ENCODE results near the gene IFFO2. TPM values are rescaled to one million over a fixed set of nuclear protein-coding genes. Genes with fewer than 3 reads are reported as not detected.

IFFO2 gene
- total RNA-seq, 5 donors from 2014 or later (not counting 1 experiment from before 2014, with no cell fraction given) = 36.0 to 76.2 (median 37.7) TPM

GRCh38 chr1:18878538-18879214, 77.8 kb downstream of the IFFO2 start:
- H3K27ac Mint-ChIP-seq = no peak overlapping the region
- Histone ChIP-seq H3K4me3 (ENCODE audit: control insufficient read depth in 1 of 2, extremely low read depth in 1 of 2, low read length in 1 of 2) (no peak overlapping the region), H3K27ac (ENCODE audit: low read length) (no peak overlapping the region), H3K36me3 (ENCODE audit: control insufficient read depth in 2 of 2, extremely low read depth in 1 of 2, insufficient read depth in 1 of 2, low read length in 1 of 2) (peaks cover 0 to 8% of the 10 kb centered on the region in 2 donors), H3K9me3 (no peaks in the 10 kb centered on the region), H3K27me3 (replicated peaks in 1 of 2; ENCODE audit: control insufficient read depth in 2 of 2, extremely low read depth in 1 of 2, insufficient read depth in 2 of 2, low read length in 1 of 2) (peaks cover 0 to 6% of the 10 kb centered on the region in 2 experiments), H3K4me1 (ENCODE audit: control insufficient read depth in 1 of 2, extremely low read depth in 1 of 2, insufficient read depth in 2 of 2, low read length in 2 of 2) (no peaks in the 10 kb centered on the region)
- 74% methylated on average over 6 of the region's 12 CpGs for WGBS (ENCODE audit: insufficient coverage)
- ATAC-seq (replicated peaks in 1 of 4) (no peak), DNase-seq (no peak)
- no peaks in the 10 kb centered on the region for H3K27me3 Mint-ChIP-seq
- H3K36me3 Mint-ChIP-seq = no peaks in the 10 kb centered on the region
- no peaks in the 10 kb centered on the region for H3K4me1 Mint-ChIP-seq
- POLR2A ChIA-PET = no interaction called here
- H3K9me3 Mint-ChIP-seq = no peaks in the 10 kb centered on the region
- no peak overlapping the region for H3K4me3 Mint-ChIP-seq
- CTCF ChIA-PET = no interaction called here

GRCh38 chr1:18877282-18877681, 79.2 kb downstream of the IFFO2 start:
- no peak overlapping the region for H3K27ac ChIP-seq (ENCODE audit: low read length)
- H3K36me3 ChIP-seq (ENCODE audit: control insufficient read depth in 2 of 2, extremely low read depth in 1 of 2, insufficient read depth in 1 of 2, low read length in 1 of 2) = peaks cover 0 to 13% of the 10 kb centered on the region in 2 donors
- ChIA-PET CTCF (no interaction called here), POLR2A (no interaction called here)
- no peak overlapping the region for H3K27ac Mint-ChIP-seq
- no peaks in the 10 kb centered on the region for H3K4me1 Mint-ChIP-seq
- H3K4me3 Mint-ChIP-seq = no peak overlapping the region
- ATAC-seq (replicated peaks in 1 of 4) (no peak), DNase-seq (no peak)
- H3K27me3 ChIP-seq (replicated peaks in 1 of 2; ENCODE audit: control insufficient read depth in 2 of 2, extremely low read depth in 1 of 2, insufficient read depth in 2 of 2, low read length in 1 of 2) = peaks cover 0 to 6% of the 10 kb centered on the region in 2 experiments
- no peaks in the 10 kb centered on the region for H3K9me3 ChIP-seq
- H3K4me1 ChIP-seq (ENCODE audit: control insufficient read depth in 1 of 2, extremely low read depth in 1 of 2, insufficient read depth in 2 of 2, low read length in 2 of 2) = no peaks in the 10 kb centered on the region
- H3K27me3 Mint-ChIP-seq = no peaks in the 10 kb centered on the region
- WGBS (ENCODE audit: insufficient coverage) = 95% methylated on average over 35 of the region's 35 CpGs
- no peaks in the 10 kb centered on the region for H3K9me3 Mint-ChIP-seq
- H3K4me3 ChIP-seq (ENCODE audit: control insufficient read depth in 1 of 2, extremely low read depth in 1 of 2, low read length in 1 of 2) = no peak overlapping the region
- no peaks in the 10 kb centered on the region for H3K36me3 Mint-ChIP-seq

- Mint-ChIP-seq H3K27me3 (no peaks in the 10 kb centered on the region), H3K27ac (no peak overlapping the region), H3K36me3 (no peaks in the 10 kb centered on the region), H3K9me3 (no peaks in the 10 kb centered on the region), H3K4me3 (no peak overlapping the region), H3K4me1 (no peaks in the 10 kb centered on the region)
- no peaks in the 10 kb centered on the region for H3K4me1 ChIP-seq (ENCODE audit: control insufficient read depth in 1 of 2, extremely low read depth in 1 of 2, insufficient read depth in 2 of 2, low read length in 2 of 2)
- H3K9me3 ChIP-seq = no peaks in the 10 kb centered on the region
- ATAC-seq (replicated peaks in 1 of 4) (no peak), DNase-seq (no peak)
- no peak overlapping the region for H3K27ac ChIP-seq (ENCODE audit: low read length)
- WGBS (ENCODE audit: insufficient coverage) = 90% methylated on average over 2 of the region's 10 CpGs
- peaks cover 0 to 6% of the 10 kb centered on the region in 2 experiments for H3K27me3 ChIP-seq (replicated peaks in 1 of 2; ENCODE audit: control insufficient read depth in 2 of 2, extremely low read depth in 1 of 2, insufficient read depth in 2 of 2, low read length in 1 of 2)
- H3K36me3 ChIP-seq (ENCODE audit: control insufficient read depth in 2 of 2, extremely low read depth in 1 of 2, insufficient read depth in 1 of 2, low read length in 1 of 2) = peaks cover 0 to 9% of the 10 kb centered on the region in 2 donors
- ChIA-PET POLR2A (no interaction called here), CTCF (no interaction called here)
- H3K4me3 ChIP-seq (ENCODE audit: control insufficient read depth in 1 of 2, extremely low read depth in 1 of 2, low read length in 1 of 2) = no peak overlapping the region
Observed at GRCh38 chr1:18876210-18876609, 80.3 kb downstream of the IFFO2 start.

- Histone ChIP-seq H3K9me3 (no peaks in the 10 kb centered on the region), H3K4me1 (ENCODE audit: control insufficient read depth in 1 of 2, extremely low read depth in 1 of 2, insufficient read depth in 2 of 2, low read length in 2 of 2) (no peaks in the 10 kb centered on the region), H3K4me3 (ENCODE audit: control insufficient read depth in 1 of 2, extremely low read depth in 1 of 2, low read length in 1 of 2) (no peak overlapping the region), H3K27me3 (replicated peaks in 1 of 2; ENCODE audit: control insufficient read depth in 2 of 2, extremely low read depth in 1 of 2, insufficient read depth in 2 of 2, low read length in 1 of 2) (peaks cover 0 to 6% of the 10 kb centered on the region in 2 experiments), H3K36me3 (ENCODE audit: control insufficient read depth in 2 of 2, extremely low read depth in 1 of 2, insufficient read depth in 1 of 2, low read length in 1 of 2) (peaks cover 0 to 9% of the 10 kb centered on the region in 2 donors), H3K27ac (ENCODE audit: low read length) (no peak overlapping the region)
- H3K27ac Mint-ChIP-seq = no peak overlapping the region
- DNase-seq (no peak), ATAC-seq (replicated peaks in 1 of 4) (no peak)
- no peaks in the 10 kb centered on the region for H3K4me1 Mint-ChIP-seq
- no peaks in the 10 kb centered on the region for H3K36me3 Mint-ChIP-seq
- no peaks in the 10 kb centered on the region for H3K27me3 Mint-ChIP-seq
- no peaks in the 10 kb centered on the region for H3K9me3 Mint-ChIP-seq
- no peak overlapping the region for H3K4me3 Mint-ChIP-seq
- WGBS (ENCODE audit: insufficient coverage) = 78% methylated on average over 3 of the region's 3 CpGs
- CTCF ChIA-PET = interaction anchor here in 1 of 2 donors (0.8 to 1.0 kb wide), 2 partner anchors 8 to 10 kb away, joined by 3 to 5 read pairs; no protein-coding TSS in a partner anchor
- POLR2A ChIA-PET = no interaction called here
Observed at GRCh38 chr1:18875796-18876128, 80.7 kb downstream of the IFFO2 start.

GRCh38 chr1:18875107-18875795, 81.2 kb downstream of the IFFO2 start:
- no peaks in the 10 kb centered on the region for H3K4me1 ChIP-seq (ENCODE audit: control insufficient read depth in 1 of 2, extremely low read depth in 1 of 2, insufficient read depth in 2 of 2, low read length in 2 of 2)
- peaks cover 0 to 6% of the 10 kb centered on the region in 2 experiments for H3K27me3 ChIP-seq (replicated peaks in 1 of 2; ENCODE audit: control insufficient read depth in 2 of 2, extremely low read depth in 1 of 2, insufficient read depth in 2 of 2, low read length in 1 of 2)
- Mint-ChIP-seq H3K4me1 (no peaks in the 10 kb centered on the region), H3K36me3 (no peaks in the 10 kb centered on the region), H3K27ac (no peak overlapping the region), H3K27me3 (no peaks in the 10 kb centered on the region), H3K4me3 (no peak overlapping the region), H3K9me3 (no peaks in the 10 kb centered on the region)
- H3K9me3 ChIP-seq = no peaks in the 10 kb centered on the region
- no peak overlapping the region for H3K27ac ChIP-seq (ENCODE audit: low read length)
- ATAC-seq (replicated peaks in 1 of 4) (peak; percentile 48 to 75 (median 60)), DNase-seq (peak; percentile 27 to 74 (median 60))
- H3K36me3 ChIP-seq (ENCODE audit: control insufficient read depth in 2 of 2, extremely low read depth in 1 of 2, insufficient read depth in 1 of 2, low read length in 1 of 2) = peaks cover 0 to 9% of the 10 kb centered on the region in 2 donors
- H3K4me3 ChIP-seq (ENCODE audit: control insufficient read depth in 1 of 2, extremely low read depth in 1 of 2, low read length in 1 of 2) = no peak overlapping the region
- ChIA-PET CTCF (interaction anchor here in 1 of 2 donors (0.8 to 1.5 kb wide), 3 partner anchors 9 to 278 kb away, joined by 3 to 5 read pairs (median 3); no protein-coding TSS in a partner anchor), POLR2A (interaction anchor here in 1 of 2 donors (0.6 kb wide), 1 partner anchor 275 kb away, joined by 3 read pairs; no protein-coding TSS in a partner anchor)
- 60% methylated on average over 17 of the region's 20 CpGs for WGBS (ENCODE audit: insufficient coverage)

GRCh38 chr1:18874600-18874999, 81.9 kb downstream of the IFFO2 start:
- no peak overlapping the region for H3K27ac Mint-ChIP-seq
- CTCF ChIA-PET = interaction anchor here in 1 of 2 donors (1.0 to 1.5 kb wide), 2 partner anchors 9 to 277 kb away, joined by 3 to 5 read pairs; no protein-coding TSS in a partner anchor
- no peaks in the 10 kb centered on the region for H3K27me3 Mint-ChIP-seq
- POLR2A ChIA-PET = interaction anchor here in 1 of 2 donors (0.6 kb wide), 1 partner anchor 274 kb away, joined by 3 read pairs; no protein-coding TSS in a partner anchor
- no peaks in the 10 kb centered on the region for H3K9me3 Mint-ChIP-seq
- DNase-seq (no peak), ATAC-seq (replicated peaks in 1 of 4) (no peak)
- no peaks in the 10 kb centered on the region for H3K4me1 ChIP-seq (ENCODE audit: control insufficient read depth in 1 of 2, extremely low read depth in 1 of 2, insufficient read depth in 2 of 2, low read length in 2 of 2)
- H3K4me1 Mint-ChIP-seq = no peaks in the 10 kb centered on the region
- H3K4me3 Mint-ChIP-seq = no peak overlapping the region
- no peak overlapping the region for H3K27ac ChIP-seq (ENCODE audit: low read length)
- WGBS (ENCODE audit: insufficient coverage) = 79% methylated on average over 8 of the region's 8 CpGs
- peaks cover 0 to 9% of the 10 kb centered on the region in 2 donors for H3K36me3 ChIP-seq (ENCODE audit: control insufficient read depth in 2 of 2, extremely low read depth in 1 of 2, insufficient read depth in 1 of 2, low read length in 1 of 2)
- H3K36me3 Mint-ChIP-seq = no peaks in the 10 kb centered on the region
- H3K4me3 ChIP-seq (ENCODE audit: control insufficient read depth in 1 of 2, extremely low read depth in 1 of 2, low read length in 1 of 2) = no peak overlapping the region
- H3K9me3 ChIP-seq = no peaks in the 10 kb centered on the region
- H3K27me3 ChIP-seq (replicated peaks in 1 of 2; ENCODE audit: control insufficient read depth in 2 of 2, extremely low read depth in 1 of 2, insufficient read depth in 2 of 2, low read length in 1 of 2) = peaks cover 0 to 6% of the 10 kb centered on the region in 2 experiments
